Suppressor macrophage treated with lipopolysaccharide for 4 hours (primary cell): Measurements from ENCODE around the gene VTI1A.
A peak's percentile ranks its signal among the peaks of the same experiment; 100 is the strongest.

ENCODE experiments used
- DNase-seq: peaks from one replicate; pipeline ENCODE4 v3.0.0-alpha.2; 2020

Gene VTI1A

GRCh38 chr10:112844681-112845544 is 397.9 kb downstream of the VTI1A start:
- no peak for DNase-seq

DNA sequence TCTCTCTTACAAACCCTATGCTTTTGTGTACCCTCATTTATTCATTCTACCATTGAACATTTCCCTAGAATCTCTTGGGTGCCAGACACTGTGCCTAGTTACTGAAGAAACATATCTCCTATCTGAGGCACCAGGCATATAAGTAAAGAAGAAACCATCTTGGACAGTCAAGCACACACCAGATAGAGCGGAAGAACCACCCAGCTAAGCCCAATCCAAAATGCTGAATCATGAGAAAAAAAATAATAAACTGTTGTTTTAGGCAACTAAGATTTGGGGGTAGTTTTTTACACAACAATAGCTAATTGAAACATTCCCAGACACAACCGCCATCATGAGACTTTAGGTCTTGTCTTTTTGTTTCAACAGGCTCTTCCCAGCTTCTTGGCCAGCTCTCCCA is 400.8 kb downstream of the VTI1A start:
- DNase-seq, result no peak

GRCh38 chr10:112848228-112848627 is 401.2 kb downstream of the VTI1A start:
- no peak for DNase-seq

- no peak for DNase-seq
Measured at GRCh38 chr10:112848868-112849430, 401.9 kb downstream of the VTI1A start.

DNA sequence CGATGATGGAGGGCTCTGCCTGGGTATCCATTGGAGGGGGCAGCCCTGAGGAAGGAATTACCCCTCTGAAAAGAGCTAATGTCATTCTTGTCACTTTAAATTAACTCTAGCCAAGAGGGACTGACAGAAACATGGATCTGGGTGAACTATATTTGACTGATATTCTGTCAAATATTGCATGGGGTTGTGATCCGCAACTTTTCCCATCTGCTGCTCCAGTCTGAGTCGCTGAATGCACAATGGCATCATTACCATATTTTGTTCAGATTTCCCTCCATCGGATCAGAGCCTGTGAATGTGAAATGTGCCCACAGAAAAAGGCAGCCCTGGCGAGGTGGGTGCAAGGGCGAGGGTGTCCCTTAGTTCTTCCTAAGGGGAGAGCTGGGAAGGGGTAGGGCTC is 402.5 kb downstream of the VTI1A start:
- DNase-seq, result no peak

GRCh38 chr10:112851181-112851580 is 404.2 kb downstream of the VTI1A start:
- DNase-seq, result peak; percentile 24

- DNase-seq, result peak; percentile 34
Measured at GRCh38 chr10:112851588-112852211, 404.7 kb downstream of the VTI1A start.

- DNase-seq, result peak; percentile 95
Measured at GRCh38 chr10:112852306-112852705, 405.3 kb downstream of the VTI1A start.

DNA sequence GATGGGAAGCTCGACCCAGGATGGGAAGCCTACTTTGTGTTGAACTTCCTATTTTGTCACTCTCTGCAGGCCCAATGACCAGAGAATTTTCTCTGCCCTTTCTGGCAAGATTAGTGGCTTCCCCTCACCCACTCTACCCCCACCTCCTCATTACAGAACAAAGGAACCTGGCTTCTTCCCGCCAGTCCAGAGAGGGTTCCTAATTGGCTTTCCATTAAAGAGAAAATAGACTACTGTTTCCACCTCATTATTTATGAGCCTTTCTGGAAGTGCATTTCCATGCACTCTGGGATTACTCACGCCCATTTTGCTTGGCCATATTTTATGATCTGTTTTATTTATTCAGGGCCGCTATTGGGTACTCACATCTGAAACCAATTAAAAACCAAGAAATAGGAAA is 408.1 kb downstream of the VTI1A start:
- no peak for DNase-seq

DNA sequence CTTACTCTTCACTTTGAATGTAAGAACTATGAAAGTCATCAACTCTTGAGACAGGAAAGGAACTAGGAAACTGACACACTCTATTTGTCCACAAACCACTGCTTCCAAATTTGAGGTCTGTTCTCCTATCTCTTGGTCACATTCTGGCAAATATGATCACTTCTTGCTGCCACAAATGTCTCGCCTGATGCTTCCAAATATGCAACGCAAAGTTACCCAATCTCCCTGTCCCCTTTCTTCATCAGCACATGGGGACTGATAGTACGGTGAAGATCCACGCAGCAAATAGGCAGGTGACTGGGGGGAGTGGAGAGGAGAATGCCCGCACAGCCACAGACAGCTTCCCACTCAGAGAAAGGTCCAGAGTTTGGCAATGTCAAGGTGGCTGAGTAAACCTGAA is 410.5 kb downstream of the VTI1A start:
- peak; percentile 39 for DNase-seq

GRCh38 chr10:112858986-112859651 is 412.1 kb downstream of the VTI1A start:
- no peak for DNase-seq

GRCh38 chr10:112859793-112860192 is 412.8 kb downstream of the VTI1A start:
- no peak for DNase-seq

DNA sequence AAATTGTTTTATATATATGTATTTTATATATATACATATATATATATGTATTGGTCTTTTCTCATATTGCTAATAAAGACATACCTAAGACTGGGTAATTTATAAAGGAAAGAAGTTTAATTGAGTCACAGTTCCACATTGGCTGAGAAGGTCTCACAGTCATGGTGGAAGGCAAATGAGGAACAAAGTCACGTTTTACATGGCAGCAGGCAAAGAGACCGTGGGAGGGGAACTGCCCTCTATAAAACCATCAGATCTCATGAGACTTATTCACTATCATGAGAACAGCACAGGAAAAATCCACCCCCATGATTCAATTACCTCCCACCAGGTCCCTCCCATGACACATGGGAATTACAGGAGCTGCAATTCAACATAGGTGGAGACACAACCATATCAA is 416.4 kb downstream of the VTI1A start:
- peak; percentile 75 for DNase-seq
